ENCODE measurements around the gene SPOP. TPM values are rescaled to one million over a fixed set of nuclear protein-coding genes. Genes with fewer than 3 reads are reported as not detected.

Gene SPOP
- total and polyA plus RNA-seq, 2 experiments from 2014 or later = 51.2 to 65.7 TPM

DNA sequence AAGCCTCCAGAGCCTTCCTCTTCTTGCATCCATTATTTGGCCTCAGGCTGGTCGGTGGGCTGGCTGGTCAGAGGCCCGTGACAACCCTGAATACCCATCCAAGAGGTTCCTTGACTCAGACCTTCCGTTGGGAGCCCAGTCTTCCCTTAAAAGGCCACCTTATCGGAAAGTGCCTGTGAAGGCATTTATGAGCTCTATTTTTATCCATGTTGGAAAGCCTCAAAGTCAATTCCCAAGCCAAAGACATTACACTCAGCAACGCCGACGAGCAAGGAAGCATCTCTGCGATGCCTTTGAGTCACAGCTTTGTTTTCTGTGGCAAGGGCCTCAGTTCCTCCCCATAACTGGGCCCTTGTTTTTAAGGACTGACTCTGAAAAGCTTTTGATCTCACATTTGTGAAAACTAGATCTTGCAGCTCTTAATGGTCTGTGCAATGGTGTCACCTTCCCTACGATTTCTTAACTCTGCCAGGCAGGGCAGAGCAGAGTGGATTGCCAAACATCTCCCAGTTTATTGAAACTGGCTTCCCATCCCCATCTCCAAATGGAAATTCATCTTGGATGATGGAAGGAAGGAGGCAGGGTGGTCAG lies 13.3 kb upstream of the SPOP start:
- Histone ChIP-seq H4K20me1 (ENCODE audit: insufficient read depth, poor library complexity, severe bottlenecking) (no peaks in the 10 kb centered on the region), H2AFZ (no peak overlapping the region), H3K27ac (peak overlapping the region; percentile 58), H3K9me3 (ENCODE audit: low read depth) (no peaks in the 10 kb centered on the region), H3K4me2 (no peak overlapping the region), H3K4me3 (no peak overlapping the region), H3K27me3 (peaks cover 5% of the 10 kb centered on the region), H3K4me1 (ENCODE audit: insufficient read depth) (no peaks in the 10 kb centered on the region), H3K9me2 (replicated peaks; ENCODE audit: insufficient read depth) (no peaks in the 10 kb centered on the region), H3K36me3 (replicated peaks; ENCODE audit: insufficient read depth, low read depth) (no peaks in the 10 kb centered on the region), H3K79me2 (no peaks in the 10 kb centered on the region)
- 70% methylated on average over 9 of the region's 9 CpGs for WGBS (ENCODE audit: low lambda C conversion rate, missing lambda C conversion rate)
- DNase-seq (ENCODE audit: low spot score) = peak; percentile 19
- TF ChIP-seq, protein P1, sequence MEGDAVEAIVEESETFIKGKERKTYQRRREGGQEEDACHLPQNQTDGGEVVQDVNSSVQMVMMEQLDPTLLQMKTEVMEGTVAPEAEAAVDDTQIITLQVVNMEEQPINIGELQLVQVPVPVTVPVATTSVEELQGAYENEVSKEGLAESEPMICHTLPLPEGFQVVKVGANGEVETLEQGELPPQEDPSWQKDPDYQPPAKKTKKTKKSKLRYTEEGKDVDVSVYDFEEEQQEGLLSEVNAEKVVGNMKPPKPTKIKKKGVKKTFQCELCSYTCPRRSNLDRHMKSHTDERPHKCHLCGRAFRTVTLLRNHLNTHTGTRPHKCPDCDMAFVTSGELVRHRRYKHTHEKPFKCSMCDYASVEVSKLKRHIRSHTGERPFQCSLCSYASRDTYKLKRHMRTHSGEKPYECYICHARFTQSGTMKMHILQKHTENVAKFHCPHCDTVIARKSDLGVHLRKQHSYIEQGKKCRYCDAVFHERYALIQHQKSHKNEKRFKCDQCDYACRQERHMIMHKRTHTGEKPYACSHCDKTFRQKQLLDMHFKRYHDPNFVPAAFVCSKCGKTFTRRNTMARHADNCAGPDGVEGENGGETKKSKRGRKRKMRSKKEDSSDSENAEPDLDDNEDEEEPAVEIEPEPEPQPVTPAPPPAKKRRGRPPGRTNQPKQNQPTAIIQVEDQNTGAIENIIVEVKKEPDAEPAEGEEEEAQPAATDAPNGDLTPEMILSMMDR (IDR thresholded peaks at IDR 0.05; ENCODE audit: poor library complexity) = no peak
- TF ChIP-seq EZH2 (IDR thresholded peaks at IDR 0.05; ENCODE audit: borderline replicate concordance) = no peak
- TF ChIP-seq EZH2phosphoT487 (IDR thresholded peaks at IDR 0.05; ENCODE audit: low read depth, severe bottlenecking, unreplicated experiment) = no peak

DNA sequence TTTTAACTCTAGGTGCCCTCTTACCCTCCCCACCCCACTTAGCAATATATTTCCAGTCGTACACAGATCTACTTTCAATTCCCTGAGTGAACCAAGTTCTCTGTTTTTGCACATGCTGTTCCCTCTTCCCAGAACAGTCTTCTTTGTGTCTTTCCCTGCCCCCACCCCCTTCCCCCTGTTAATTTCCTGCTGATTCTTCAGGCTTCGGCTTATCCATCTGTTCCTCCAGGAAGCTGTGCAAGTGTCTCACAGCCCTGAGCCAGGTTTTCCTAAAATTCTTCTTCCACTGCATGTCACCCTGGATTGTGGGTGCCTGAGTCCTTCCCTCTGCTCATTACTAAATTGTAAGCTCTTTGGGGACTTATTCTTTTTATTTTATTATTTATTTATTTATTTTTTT lies 12.4 kb upstream of the SPOP start:
- H3K9me3 ChIP-seq (ENCODE audit: low read depth) = no peaks in the 10 kb centered on the region
- H3K36me3 ChIP-seq (replicated peaks; ENCODE audit: insufficient read depth, low read depth) = no peaks in the 10 kb centered on the region
- no peaks in the 10 kb centered on the region for H3K79me2 ChIP-seq
- H3K4me3 ChIP-seq = no peak overlapping the region
- H4K20me1 ChIP-seq (ENCODE audit: insufficient read depth, poor library complexity, severe bottlenecking) = no peaks in the 10 kb centered on the region
- DNase-seq (ENCODE audit: low spot score) = no peak
- no peak overlapping the region for H3K27ac ChIP-seq
- H3K9me2 ChIP-seq (replicated peaks; ENCODE audit: insufficient read depth) = no peaks in the 10 kb centered on the region
- peaks cover 5% of the 10 kb centered on the region for H3K27me3 ChIP-seq
- H3K4me2 ChIP-seq = no peak overlapping the region
- 91% methylated on average over 2 of the region's 2 CpGs for WGBS (ENCODE audit: low lambda C conversion rate, missing lambda C conversion rate)
- TF ChIP-seq EZH2 (IDR thresholded peaks at IDR 0.05; ENCODE audit: borderline replicate concordance) = no peak
- TF ChIP-seq, protein P1 (IDR thresholded peaks at IDR 0.05; ENCODE audit: poor library complexity) = no peak
- no peak for TF ChIP-seq EZH2phosphoT487 (IDR thresholded peaks at IDR 0.05; ENCODE audit: low read depth, severe bottlenecking, unreplicated experiment)
- no peak overlapping the region for H2AFZ ChIP-seq
- no peaks in the 10 kb centered on the region for H3K4me1 ChIP-seq (ENCODE audit: insufficient read depth)

DNA sequence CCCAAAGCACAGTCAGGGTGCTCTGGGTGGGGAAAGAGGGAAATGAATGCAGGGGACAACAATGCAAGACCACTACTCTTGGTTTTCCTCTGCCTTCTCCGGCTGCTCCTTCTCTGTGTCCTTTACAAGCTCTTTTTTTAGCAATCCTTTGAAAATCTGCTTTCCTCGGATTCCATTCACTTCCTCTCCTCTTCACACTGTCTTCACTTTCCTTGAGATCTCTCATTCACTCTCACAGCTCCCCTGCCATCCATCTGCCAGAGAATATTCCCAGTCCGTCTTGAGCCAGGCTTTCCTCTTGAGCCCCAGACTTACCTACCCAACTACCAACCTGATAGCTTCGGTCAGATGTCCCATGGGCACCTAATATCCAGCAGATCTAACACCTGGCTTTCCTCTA lies 11.0 kb upstream of the SPOP start:
- Histone ChIP-seq H3K4me2 (no peak overlapping the region), H4K20me1 (ENCODE audit: insufficient read depth, poor library complexity, severe bottlenecking) (no peaks in the 10 kb centered on the region), H3K36me3 (replicated peaks; ENCODE audit: insufficient read depth, low read depth) (no peaks in the 10 kb centered on the region), H2AFZ (no peak overlapping the region), H3K79me2 (no peaks in the 10 kb centered on the region), H3K27ac (no peak overlapping the region), H3K9me2 (replicated peaks; ENCODE audit: insufficient read depth) (no peaks in the 10 kb centered on the region), H3K4me1 (ENCODE audit: insufficient read depth) (no peaks in the 10 kb centered on the region), H3K9me3 (ENCODE audit: low read depth) (no peaks in the 10 kb centered on the region), H3K4me3 (no peak overlapping the region), H3K27me3 (peaks cover 5% of the 10 kb centered on the region)
- DNase-seq (ENCODE audit: low spot score) = no peak
- no peak for TF ChIP-seq EZH2 (IDR thresholded peaks at IDR 0.05; ENCODE audit: borderline replicate concordance)
- 86% methylated on average over 4 of the region's 4 CpGs for WGBS (ENCODE audit: low lambda C conversion rate, missing lambda C conversion rate)

DNA sequence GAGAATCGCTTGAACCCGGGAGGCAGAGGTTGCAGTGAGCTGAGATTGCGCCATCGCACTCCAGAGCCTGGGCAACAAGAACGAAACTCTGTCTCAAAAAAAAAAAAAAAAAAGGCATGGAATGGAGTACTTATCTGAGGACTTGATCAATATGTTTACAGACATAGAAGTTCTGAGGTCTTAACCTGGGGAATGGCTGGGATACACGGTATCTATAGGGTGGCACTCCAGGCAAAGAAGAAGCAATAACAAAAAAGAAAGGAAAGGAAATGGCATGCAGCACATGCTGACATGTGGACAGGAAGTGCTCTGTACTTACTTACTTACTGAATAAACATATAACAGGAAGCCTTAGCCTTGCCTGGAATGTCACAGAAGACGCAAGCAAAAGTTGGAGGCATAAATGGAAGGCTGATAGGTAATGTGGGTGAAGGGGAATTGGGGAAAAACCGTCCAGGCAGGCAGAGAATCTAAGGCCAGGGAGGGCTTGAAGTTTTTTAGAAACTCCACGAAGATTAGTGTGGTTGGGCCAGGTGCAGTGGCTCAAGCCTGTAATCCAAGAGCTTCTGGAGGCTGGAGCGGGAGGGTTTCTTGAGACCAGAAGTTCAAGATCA lies 10.1 kb upstream of the SPOP start:
- peaks cover 5% of the 10 kb centered on the region for H3K27me3 ChIP-seq
- peak overlapping the region; percentile 59 for H3K27ac ChIP-seq
- H3K36me3 ChIP-seq (replicated peaks; ENCODE audit: insufficient read depth, low read depth) = no peaks in the 10 kb centered on the region
- TF ChIP-seq EZH2 (IDR thresholded peaks at IDR 0.05; ENCODE audit: borderline replicate concordance) = no peak
- no peak for TF ChIP-seq EZH2phosphoT487 (IDR thresholded peaks at IDR 0.05; ENCODE audit: low read depth, severe bottlenecking, unreplicated experiment)
- TF ChIP-seq, protein P1 (IDR thresholded peaks at IDR 0.05; ENCODE audit: poor library complexity) = no peak
- no peaks in the 10 kb centered on the region for H4K20me1 ChIP-seq (ENCODE audit: insufficient read depth, poor library complexity, severe bottlenecking)
- peak overlapping the region; percentile 58 for H2AFZ ChIP-seq
- WGBS (ENCODE audit: low lambda C conversion rate, missing lambda C conversion rate) = 58% methylated on average over 10 of the region's 10 CpGs
- no peaks in the 10 kb centered on the region for H3K79me2 ChIP-seq
- H3K4me3 ChIP-seq = no peak overlapping the region
- no peaks in the 10 kb centered on the region for H3K4me1 ChIP-seq (ENCODE audit: insufficient read depth)
- DNase-seq (ENCODE audit: low spot score) = no peak
- no peak overlapping the region for H3K4me2 ChIP-seq
- H3K9me3 ChIP-seq (ENCODE audit: low read depth) = no peaks in the 10 kb centered on the region
- no peaks in the 10 kb centered on the region for H3K9me2 ChIP-seq (replicated peaks; ENCODE audit: insufficient read depth)
